ENCODE measurements around the gene CDC20B.
"Not testable (repeated sequence)": the region's sequence is repeated elsewhere in the genome, so short reads cannot be mapped to it uniquely, and the experiment has no call there.

CDC20B gene

GRCh38 chr5:55104036-55104772, 68.8 kb downstream of the CDC20B start:
- no peak for DNase-seq

- no peak for DNase-seq
Observed at GRCh38 chr5:55102348-55102747, 70.6 kb downstream of the CDC20B start, which contains the start of gene GZMA. Gene GZMA, plus strand, starts transcription at chr5:55102646. Its CDS starts 37 bp downstream, at chr5:55102683.

GRCh38 chr5:55101556-55102276, 71.3 kb downstream of the CDC20B start:
- no peak for DNase-seq

GRCh38 chr5:55101148-55101547, 71.8 kb downstream of the CDC20B start:
- DNase-seq, result not testable (repeated sequence)

GRCh38 chr5:55096861-55097260, 76.1 kb downstream of the CDC20B start:
- DNase-seq, result peak; percentile 44

- DNase-seq, result no peak
Observed at GRCh38 chr5:55096182-55096581, 76.8 kb downstream of the CDC20B start.

- DNase-seq, result not testable (repeated sequence)
Observed at GRCh38 chr5:55091011-55091410, 82.0 kb downstream of the CDC20B start.

GRCh38 chr5:55089301-55089700, 83.7 kb downstream of the CDC20B start:
- DNase-seq, result not testable (repeated sequence)

GRCh38 chr5:55081541-55081940, 91.4 kb downstream of the CDC20B start:
- no peak for DNase-seq

GRCh38 chr5:55073211-55073610, 99.8 kb downstream of the CDC20B start:
- no peak for DNase-seq

- DNase-seq, result no peak
Observed at GRCh38 chr5:55072666-55073065, 100.3 kb downstream of the CDC20B start.

- no peak for DNase-seq
Observed at GRCh38 chr5:55071413-55071812, 101.6 kb downstream of the CDC20B start.

GRCh38 chr5:55070968-55071367, 102.0 kb downstream of the CDC20B start:
- no peak for DNase-seq

GRCh38 chr5:55066277-55066676, 106.7 kb downstream of the CDC20B start:
- DNase-seq, result no peak

GRCh38 chr5:55064523-55064922, 108.5 kb downstream of the CDC20B start:
- no peak for DNase-seq

GRCh38 chr5:55063899-55064298, 109.1 kb downstream of the CDC20B start:
- no peak for DNase-seq

- no peak for DNase-seq
Observed at GRCh38 chr5:55063220-55063863, 109.6 kb downstream of the CDC20B start.
